Embryonic facial prominence (tissue), 1 donor: ENCODE results near the gene CMKLR1.

ENCODE experiments used
- DNase-seq: peaks from one replicate; pipeline ENCODE4 v3.0.0-alpha.2; 2016; ENCODE audit errors: extremely low spot score

CMKLR1 gene

GRCh38 chr12:108338915-108339657, at the start of gene CMKLR1:
CMKLR1 (minus strand) TSS chr12:108339311; CDS start chr12:108293591, 45,720 bp downstream.
- DNase-seq: no peak

GRCh38 chr12:108387771-108388170, 48.7 kb upstream of the CMKLR1 start:
- DNase-seq: no peak

- DNase-seq: no peak
Measured at GRCh38 chr12:108386709-108387360, 47.7 kb upstream of the CMKLR1 start.

GRCh38 chr12:108382437-108382801, 43.3 kb upstream of the CMKLR1 start:
- no peak for DNase-seq

- DNase-seq: no peak
Measured at GRCh38 chr12:108381787-108382436, 42.8 kb upstream of the CMKLR1 start.

GRCh38 chr12:108380382-108380781, 41.3 kb upstream of the CMKLR1 start:
- DNase-seq: no peak

GRCh38 chr12:108379823-108380222, 40.7 kb upstream of the CMKLR1 start:
- DNase-seq: no peak

GRCh38 chr12:108378926-108379325, 39.8 kb upstream of the CMKLR1 start:
- no peak for DNase-seq

- DNase-seq: no peak
Measured at GRCh38 chr12:108377260-108377659, 38.1 kb upstream of the CMKLR1 start.

- DNase-seq: no peak
Measured at GRCh38 chr12:108375986-108376663, 37.0 kb upstream of the CMKLR1 start.

GRCh38 chr12:108374596-108375320, 35.6 kb upstream of the CMKLR1 start:
- no peak for DNase-seq

GRCh38 chr12:108373111-108373510, 34.0 kb upstream of the CMKLR1 start:
- no peak for DNase-seq

GRCh38 chr12:108371801-108372344, 32.8 kb upstream of the CMKLR1 start:
- DNase-seq: no peak

- DNase-seq: no peak
Measured at GRCh38 chr12:108370415-108370814, 31.3 kb upstream of the CMKLR1 start.

GRCh38 chr12:108369736-108370396, 30.8 kb upstream of the CMKLR1 start:
- no peak for DNase-seq

GRCh38 chr12:108368089-108368488, 29.0 kb upstream of the CMKLR1 start:
- no peak for DNase-seq

GRCh38 chr12:108367436-108367835, 28.3 kb upstream of the CMKLR1 start:
- no peak for DNase-seq

- no peak for DNase-seq
Measured at GRCh38 chr12:108365324-108365723, 26.2 kb upstream of the CMKLR1 start.

- no peak for DNase-seq
Measured at GRCh38 chr12:108364879-108365278, 25.8 kb upstream of the CMKLR1 start.

GRCh38 chr12:108363565-108363964, 24.5 kb upstream of the CMKLR1 start:
- no peak for DNase-seq

- DNase-seq: no peak
Measured at GRCh38 chr12:108363165-108363564, 24.1 kb upstream of the CMKLR1 start.
